ENCODE measurements around the gene ZNF511.
"Not testable (repeated sequence)": the region's sequence is repeated elsewhere in the genome, so short reads cannot be mapped to it uniquely, and the experiment has no call there.

The ZNF511 gene

DNA sequence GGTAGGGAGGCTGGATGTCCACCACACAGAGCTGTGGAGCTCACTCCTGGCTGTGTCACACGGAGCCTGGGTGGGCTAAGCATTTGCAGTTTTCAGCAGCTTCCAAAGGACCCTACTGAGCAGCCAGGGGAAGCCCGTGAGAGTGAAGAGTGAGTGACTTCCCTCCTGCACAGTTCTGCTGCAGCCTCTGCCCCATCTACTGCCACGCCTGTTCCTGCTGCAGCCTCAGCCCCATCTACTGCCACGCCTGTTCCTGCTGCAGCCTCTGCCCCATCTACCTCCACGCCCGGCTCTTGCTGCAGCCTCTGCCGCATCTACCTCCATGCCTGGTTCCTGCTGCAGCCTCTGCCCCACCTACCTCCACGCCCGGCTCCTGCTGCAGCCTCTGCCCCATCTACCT is 44.3 kb upstream of the ZNF511 start:
- H3K4me3 ChIP-seq (ENCODE audit: low read depth, low read length) = no peak overlapping the region
- no peak for DNase-seq (ENCODE audit: low read depth)
- TF ChIP-seq, protein P1, sequence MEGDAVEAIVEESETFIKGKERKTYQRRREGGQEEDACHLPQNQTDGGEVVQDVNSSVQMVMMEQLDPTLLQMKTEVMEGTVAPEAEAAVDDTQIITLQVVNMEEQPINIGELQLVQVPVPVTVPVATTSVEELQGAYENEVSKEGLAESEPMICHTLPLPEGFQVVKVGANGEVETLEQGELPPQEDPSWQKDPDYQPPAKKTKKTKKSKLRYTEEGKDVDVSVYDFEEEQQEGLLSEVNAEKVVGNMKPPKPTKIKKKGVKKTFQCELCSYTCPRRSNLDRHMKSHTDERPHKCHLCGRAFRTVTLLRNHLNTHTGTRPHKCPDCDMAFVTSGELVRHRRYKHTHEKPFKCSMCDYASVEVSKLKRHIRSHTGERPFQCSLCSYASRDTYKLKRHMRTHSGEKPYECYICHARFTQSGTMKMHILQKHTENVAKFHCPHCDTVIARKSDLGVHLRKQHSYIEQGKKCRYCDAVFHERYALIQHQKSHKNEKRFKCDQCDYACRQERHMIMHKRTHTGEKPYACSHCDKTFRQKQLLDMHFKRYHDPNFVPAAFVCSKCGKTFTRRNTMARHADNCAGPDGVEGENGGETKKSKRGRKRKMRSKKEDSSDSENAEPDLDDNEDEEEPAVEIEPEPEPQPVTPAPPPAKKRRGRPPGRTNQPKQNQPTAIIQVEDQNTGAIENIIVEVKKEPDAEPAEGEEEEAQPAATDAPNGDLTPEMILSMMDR (conservative IDR thresholded peaks at IDR 0.05; ENCODE audit: low read depth, low read length) = no peak

DNA sequence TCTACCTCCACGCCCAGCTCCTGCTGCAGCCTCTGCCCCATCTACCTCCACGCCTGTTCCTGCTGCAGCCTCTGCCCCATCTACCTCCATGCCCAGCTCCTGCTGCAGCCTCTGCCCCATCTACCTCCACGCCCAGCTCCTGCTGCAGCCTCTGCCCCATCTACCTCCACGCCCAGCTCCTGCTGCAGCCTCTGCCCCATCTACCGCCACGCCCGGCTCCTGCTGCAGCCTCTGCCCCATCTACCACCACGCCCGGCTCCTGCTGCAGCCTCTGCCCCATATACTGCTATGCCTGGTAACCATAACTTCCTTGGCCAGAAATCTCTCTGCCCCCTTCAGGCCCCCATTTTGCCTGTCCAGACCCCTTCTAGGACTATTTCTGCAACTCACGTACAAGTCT is 43.7 kb upstream of the ZNF511 start:
- DNase-seq (ENCODE audit: low read depth); H3K4me3 ChIP-seq (ENCODE audit: low read depth, low read length): not testable (repeated sequence)

GRCh38 chr10:133266056-133266795 is 42.5 kb upstream of the ZNF511 start:
- DNase-seq (ENCODE audit: low read depth) = no peak
- TF ChIP-seq, protein P1 (conservative IDR thresholded peaks at IDR 0.05; ENCODE audit: low read depth, low read length) = no peak
- H3K4me3 ChIP-seq (ENCODE audit: low read depth, low read length) = no peak overlapping the region

- no peak for DNase-seq (ENCODE audit: low read depth)
- no peak overlapping the region for H3K4me3 ChIP-seq (ENCODE audit: low read depth, low read length)
- TF ChIP-seq, protein P1 (conservative IDR thresholded peaks at IDR 0.05; ENCODE audit: low read depth, low read length) = no peak
Observed at GRCh38 chr10:133267293-133267692, 41.4 kb upstream of the ZNF511 start.

GRCh38 chr10:133267829-133268228 is 40.9 kb upstream of the ZNF511 start:
- no peak overlapping the region for H3K4me3 ChIP-seq (ENCODE audit: low read depth, low read length)
- TF ChIP-seq, protein P1 (conservative IDR thresholded peaks at IDR 0.05; ENCODE audit: low read depth, low read length) = no peak
- DNase-seq (ENCODE audit: low read depth) = no peak

DNA sequence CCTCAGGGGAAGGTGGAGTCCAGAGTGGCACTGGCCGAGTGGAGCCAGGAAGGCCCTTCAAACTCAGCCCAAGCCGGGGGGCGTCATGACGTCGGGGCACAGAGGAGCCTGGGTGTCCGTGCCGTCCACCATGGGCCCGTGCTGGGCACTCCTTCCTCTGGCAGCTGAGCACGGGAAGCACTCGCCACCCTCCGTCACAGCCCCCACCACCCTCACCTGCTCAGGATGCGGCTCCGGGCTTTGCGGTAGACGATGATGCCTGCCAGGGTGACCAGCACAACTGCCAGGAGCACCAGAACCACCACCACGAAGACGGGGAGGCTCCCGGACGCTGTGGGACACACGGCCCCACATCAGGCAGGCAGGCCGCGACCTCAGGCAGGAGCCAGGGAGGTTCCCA is 40.2 kb upstream of the ZNF511 start:
- DNase-seq (ENCODE audit: low read depth) = no peak
- H3K4me3 ChIP-seq (ENCODE audit: low read depth, low read length) = no peak overlapping the region
- TF ChIP-seq, protein P1 (conservative IDR thresholded peaks at IDR 0.05; ENCODE audit: low read depth, low read length) = no peak

- TF ChIP-seq, protein P1 (conservative IDR thresholded peaks at IDR 0.05; ENCODE audit: low read depth, low read length) = no peak
- H3K4me3 ChIP-seq (ENCODE audit: low read depth, low read length) = no peak overlapping the region
- no peak for DNase-seq (ENCODE audit: low read depth)
Observed at GRCh38 chr10:133269367-133269766, 39.3 kb upstream of the ZNF511 start.
